ENCODE measurements around the gene EIF5B.

EIF5B gene

DNA sequence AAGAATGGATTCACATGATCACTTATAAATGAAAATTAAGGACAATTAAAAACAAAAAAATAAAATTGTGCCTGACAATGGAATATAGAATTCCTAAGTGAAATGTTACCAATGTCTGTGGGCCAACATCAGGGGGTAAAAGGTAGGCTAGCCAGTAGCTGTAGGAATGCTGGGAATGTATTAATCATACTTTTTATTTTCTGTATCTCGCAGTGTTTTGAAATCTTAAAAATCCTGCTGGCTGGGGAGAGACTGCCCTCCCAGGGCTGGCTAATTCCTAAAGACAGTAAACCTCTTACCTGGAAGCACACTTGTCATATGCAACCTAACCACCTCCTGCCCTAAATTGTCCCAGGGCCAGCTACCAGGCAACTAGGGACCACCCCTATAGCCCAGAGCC lies 82.8 kb downstream of the EIF5B start:
- no peak for DNase-seq

DNA sequence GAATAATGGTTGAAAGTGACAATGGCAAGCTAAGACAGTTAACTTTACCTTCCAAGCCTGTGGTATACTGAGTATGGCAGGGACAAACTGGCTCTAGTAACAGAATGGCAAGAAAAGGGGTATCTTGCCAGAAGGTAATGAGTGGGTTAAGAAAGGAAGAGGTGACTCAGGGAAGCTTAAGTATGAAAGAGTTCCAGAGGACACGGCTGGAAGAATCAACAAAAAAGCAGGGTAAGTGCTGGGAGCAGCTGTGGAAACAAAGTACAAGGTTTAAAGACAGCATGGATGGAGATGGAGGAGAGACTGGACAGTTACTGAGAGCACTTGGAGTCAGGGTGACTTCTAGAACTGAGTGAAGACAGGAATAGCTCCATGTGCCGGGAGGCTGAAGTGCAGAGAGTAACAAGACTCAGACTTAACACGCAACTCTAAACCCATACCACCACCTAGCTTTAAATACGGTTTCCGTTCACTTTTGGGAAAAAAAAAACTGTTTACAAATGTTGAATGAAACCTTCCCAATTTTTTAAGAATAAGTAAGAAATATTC lies 83.6 kb downstream of the EIF5B start:
- DNase-seq: no peak

- no peak for DNase-seq
Measured at GRCh38 chr2:99421469-99421868, 84.3 kb downstream of the EIF5B start.

- no peak for DNase-seq
Measured at GRCh38 chr2:99422599-99422998, 85.4 kb downstream of the EIF5B start.

DNA sequence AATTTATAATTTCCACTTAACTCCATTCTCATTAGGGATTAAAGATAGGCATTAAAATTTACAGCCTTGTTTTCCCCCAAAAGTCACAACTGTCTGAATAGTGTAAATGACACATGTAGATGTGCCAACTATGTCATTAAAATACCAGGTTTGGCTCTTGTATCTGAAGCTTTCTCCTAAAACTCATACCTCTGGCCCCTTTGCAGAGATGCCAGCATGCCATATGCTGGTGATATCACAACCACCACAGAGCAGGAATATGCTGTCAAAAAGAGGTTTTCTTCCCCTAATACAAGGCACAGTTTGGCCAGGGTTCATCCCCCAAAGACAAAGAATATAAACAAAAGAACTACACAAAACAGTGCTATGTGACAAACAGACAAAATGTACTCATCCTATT lies 87.2 kb downstream of the EIF5B start:
- DNase-seq: no peak

DNA sequence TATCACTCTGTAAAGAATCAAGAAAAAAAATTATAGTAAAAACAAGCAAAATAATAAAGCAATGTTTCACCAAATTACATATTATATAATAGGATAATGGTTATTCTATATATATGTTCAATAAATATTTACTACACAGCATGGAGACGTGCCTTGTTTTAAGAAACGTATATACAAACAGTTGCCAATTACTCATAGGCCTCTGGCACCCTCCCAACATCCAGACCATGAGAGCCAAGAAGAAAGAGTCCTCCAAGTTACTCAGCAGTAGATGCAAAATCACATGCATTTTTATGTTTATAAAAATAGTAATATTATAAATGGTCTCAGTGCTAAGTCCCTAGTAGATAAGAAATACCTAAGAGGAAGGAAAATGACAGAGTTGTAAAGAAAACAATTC lies 87.8 kb downstream of the EIF5B start:
- no peak for DNase-seq

GRCh38 chr2:99430614-99431291 lies 93.6 kb downstream of the EIF5B start:
- DNase-seq: no peak

DNA sequence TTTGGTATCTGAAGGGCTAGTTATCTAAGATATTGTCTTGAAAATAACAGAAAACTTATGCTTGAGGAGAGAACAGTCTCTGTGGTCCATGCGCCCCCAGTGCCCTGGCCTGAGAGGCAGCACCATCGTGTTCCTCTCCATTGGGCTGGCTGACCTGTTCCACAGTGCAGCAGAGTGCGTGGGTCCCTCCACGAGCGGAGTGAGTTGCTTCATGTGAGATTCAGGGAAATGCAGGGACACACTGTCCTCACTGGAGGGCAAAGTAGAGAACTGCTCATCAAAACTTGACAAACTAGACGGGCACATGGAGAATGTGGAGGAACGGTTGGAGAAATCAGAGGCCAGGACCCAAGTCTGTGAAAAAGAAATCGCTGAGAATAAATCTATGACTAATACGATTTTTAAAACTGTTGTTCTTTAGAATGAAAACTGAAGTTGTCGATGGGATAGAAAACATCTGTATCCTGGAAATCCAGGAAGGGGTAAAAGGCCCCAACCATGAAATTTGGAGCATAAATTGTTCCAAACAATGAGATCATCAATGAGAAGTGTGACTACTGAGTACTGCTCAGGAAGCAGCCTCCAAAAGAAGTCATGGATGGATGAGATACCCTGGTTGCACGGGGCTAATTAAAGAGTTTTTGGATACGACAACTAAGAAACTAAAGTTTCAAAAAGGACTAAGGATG lies 94.5 kb downstream of the EIF5B start:
- DNase-seq: no peak

- DNase-seq: no peak
Measured at GRCh38 chr2:99433340-99433739, 96.2 kb downstream of the EIF5B start.

DNA sequence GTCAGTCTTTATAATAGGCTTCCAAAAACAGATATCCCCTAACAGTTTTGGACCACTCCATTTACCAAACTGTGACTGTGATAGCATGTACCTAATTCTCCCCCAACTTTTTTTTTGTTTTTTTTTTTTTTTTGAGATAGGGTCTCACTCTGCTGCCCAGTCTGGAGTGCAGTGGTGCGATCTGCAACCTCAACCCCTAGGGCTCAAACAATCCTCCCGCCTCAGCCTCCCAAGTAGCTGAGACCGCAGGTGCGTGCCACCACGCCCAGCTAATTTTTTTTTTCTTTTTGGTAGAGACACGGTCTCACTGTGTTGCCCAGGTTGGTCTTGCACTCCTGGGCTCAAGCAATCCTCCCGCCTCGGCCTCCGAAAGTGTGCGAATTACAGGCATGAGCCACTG lies 99.7 kb downstream of the EIF5B start:
- DNase-seq: no peak

DNA sequence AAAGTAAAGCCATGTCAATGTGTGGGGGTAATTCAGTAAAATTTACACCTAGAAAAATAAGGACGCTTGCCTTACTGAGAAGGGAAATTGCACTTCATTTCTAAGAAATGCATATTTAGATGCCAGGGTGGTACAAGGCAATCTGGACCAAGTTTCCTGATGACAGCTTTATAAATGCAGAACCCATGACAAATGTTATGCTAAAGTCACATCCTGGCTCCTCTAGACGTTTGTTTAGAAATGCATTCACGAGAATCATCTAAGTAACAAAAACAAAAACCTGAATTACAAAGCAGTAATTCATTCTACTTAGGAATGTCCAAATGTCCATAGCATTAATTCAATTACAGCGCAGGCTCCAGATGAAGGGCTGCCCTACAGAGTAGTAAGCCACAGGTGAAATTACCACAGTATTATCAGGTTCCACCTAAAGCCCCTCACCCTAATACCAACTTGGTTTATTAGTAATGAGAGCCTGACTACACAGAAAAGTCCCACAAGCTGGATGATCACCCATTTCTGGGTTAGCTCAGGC lies 102.8 kb downstream of the EIF5B start:
- DNase-seq: no peak

DNA sequence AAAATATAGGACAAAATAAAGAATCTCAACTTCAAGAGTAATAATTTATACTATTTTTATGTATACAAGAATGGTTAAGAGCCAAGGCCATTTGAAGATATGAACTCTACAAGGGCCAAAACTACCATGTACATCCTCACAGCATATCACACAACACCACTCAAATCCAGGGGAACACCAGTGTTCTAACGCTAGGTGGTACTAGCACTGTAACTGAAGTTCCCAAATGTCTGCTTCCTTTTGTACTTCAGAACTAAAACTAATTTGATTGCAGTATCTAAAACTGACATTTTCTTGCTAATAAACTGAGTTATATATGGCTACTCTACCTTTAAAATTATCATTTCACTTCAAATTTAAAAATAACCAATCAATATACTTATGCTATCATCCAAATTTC lies 105.6 kb downstream of the EIF5B start:
- DNase-seq: no peak

DNA sequence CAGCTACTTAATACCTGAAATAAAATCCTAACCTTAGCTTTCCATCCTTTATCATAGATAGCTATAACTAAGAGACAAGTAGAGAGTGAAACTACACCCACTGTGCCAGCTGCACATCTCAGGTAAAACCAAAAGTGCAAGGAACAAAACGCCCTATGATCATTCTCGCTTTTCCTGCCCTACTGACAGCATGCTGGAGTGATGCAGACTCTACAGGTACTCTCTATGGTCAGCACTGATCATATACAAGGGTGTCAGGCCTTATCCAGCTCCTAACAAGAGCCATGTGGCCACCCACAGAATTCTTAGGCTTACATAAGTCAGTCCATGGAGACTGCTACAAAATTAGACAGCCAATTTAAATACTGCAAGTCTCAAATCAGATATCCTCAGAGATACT lies 107.0 kb downstream of the EIF5B start:
- DNase-seq: no peak

- DNase-seq: no peak
Measured at GRCh38 chr2:99445065-99445464, 107.9 kb downstream of the EIF5B start.

- DNase-seq: no peak
Measured at GRCh38 chr2:99448556-99448955, 111.4 kb downstream of the EIF5B start.

DNA sequence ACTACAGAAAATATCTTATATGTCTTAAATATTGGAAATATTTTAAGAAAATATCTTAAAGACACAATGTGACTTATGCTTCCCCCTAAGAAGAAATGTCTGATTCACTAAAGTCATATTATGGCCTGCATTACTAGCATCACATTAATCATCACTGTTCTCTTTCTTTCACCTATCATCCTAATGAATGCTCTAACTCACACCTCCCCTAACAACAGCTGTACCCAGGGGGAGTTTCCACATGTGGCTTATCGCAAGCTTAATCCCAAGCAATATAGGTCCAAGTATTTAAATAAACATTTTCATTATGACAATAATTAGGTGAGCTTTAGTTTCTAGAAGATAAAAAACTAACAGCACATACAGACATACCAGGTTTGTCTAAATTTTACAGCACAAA lies 113.0 kb downstream of the EIF5B start:
- DNase-seq: no peak

Measured in activated CD8-positive, alpha-beta memory T cell treated with anti-CD3 and anti-CD28 coated beads, Interleukin-2, amount 50 U/mL, for 4 hours (primary cell).